ENCODE measurements around the gene DISP3.

Gene DISP3

GRCh38 chr1:11486231-11487009 lies 7.5 kb downstream of the DISP3 start:
- in situ Hi-C loops (cut with MboI; ENCODE audit: low sequenced_read_pairs): no loop called here

- in situ Hi-C loops (cut with MboI; ENCODE audit: low sequenced_read_pairs): no loop called here
Observed at GRCh38 chr1:11487196-11487751, 8.3 kb downstream of the DISP3 start.

GRCh38 chr1:11488201-11488770 lies 9.3 kb downstream of the DISP3 start:
- in situ Hi-C loops (cut with MboI; ENCODE audit: low sequenced_read_pairs): no loop called here

- in situ Hi-C loops (cut with MboI; ENCODE audit: low sequenced_read_pairs): no loop called here
Observed at GRCh38 chr1:11488966-11489625, 10.1 kb downstream of the DISP3 start.

GRCh38 chr1:11492235-11492634 lies 13.3 kb downstream of the DISP3 start:
- in situ Hi-C loops (cut with MboI; ENCODE audit: low sequenced_read_pairs): no loop called here

- in situ Hi-C loops (cut with MboI; ENCODE audit: low sequenced_read_pairs): no loop called here
Observed at GRCh38 chr1:11493972-11494655, 15.2 kb downstream of the DISP3 start.

GRCh38 chr1:11494771-11495170 lies 15.8 kb downstream of the DISP3 start:
- in situ Hi-C loops (cut with MboI; ENCODE audit: low sequenced_read_pairs): no loop called here

GRCh38 chr1:11495579-11495978 lies 16.6 kb downstream of the DISP3 start:
- in situ Hi-C loops (cut with MboI; ENCODE audit: low sequenced_read_pairs): no loop called here

GRCh38 chr1:11496551-11497080 lies 17.7 kb downstream of the DISP3 start:
- in situ Hi-C loops (cut with MboI; ENCODE audit: low sequenced_read_pairs): no loop called here

- in situ Hi-C loops (cut with MboI; ENCODE audit: low sequenced_read_pairs): no loop called here
Observed at GRCh38 chr1:11498956-11499594, 20.1 kb downstream of the DISP3 start.

GRCh38 chr1:11499601-11500331 lies 20.8 kb downstream of the DISP3 start:
- in situ Hi-C loops (cut with MboI; ENCODE audit: low sequenced_read_pairs): no loop called here

GRCh38 chr1:11500881-11501280 lies 21.9 kb downstream of the DISP3 start:
- in situ Hi-C loops (cut with MboI; ENCODE audit: low sequenced_read_pairs): no loop called here

- in situ Hi-C loops (cut with MboI; ENCODE audit: low sequenced_read_pairs): no loop called here
Observed at GRCh38 chr1:11501491-11501897, 22.5 kb downstream of the DISP3 start.

GRCh38 chr1:11501906-11502485 lies 23.0 kb downstream of the DISP3 start:
- in situ Hi-C loops (cut with MboI; ENCODE audit: low sequenced_read_pairs): no loop called here

- in situ Hi-C loops (cut with MboI; ENCODE audit: low sequenced_read_pairs): no loop called here
Observed at GRCh38 chr1:11502516-11502915, 23.6 kb downstream of the DISP3 start.

GRCh38 chr1:11504599-11504998 lies 25.6 kb downstream of the DISP3 start:
- in situ Hi-C loops (cut with MboI; ENCODE audit: low sequenced_read_pairs): no loop called here

GRCh38 chr1:11505591-11506538 lies 26.9 kb downstream of the DISP3 start:
- in situ Hi-C loops (cut with MboI; ENCODE audit: low sequenced_read_pairs): no loop called here

GRCh38 chr1:11507309-11507708 lies 28.4 kb downstream of the DISP3 start:
- in situ Hi-C loops (cut with MboI; ENCODE audit: low sequenced_read_pairs): no loop called here
